ENCODE measurements around the gene COL1A2. TPM values are rescaled to one million over a fixed set of nuclear protein-coding genes. Genes with fewer than 3 reads are reported as not detected.

Gene COL1A2
- total and polyA plus RNA-seq, 8 donors = 10.9 to 467 (median 17.7) TPM

DNA sequence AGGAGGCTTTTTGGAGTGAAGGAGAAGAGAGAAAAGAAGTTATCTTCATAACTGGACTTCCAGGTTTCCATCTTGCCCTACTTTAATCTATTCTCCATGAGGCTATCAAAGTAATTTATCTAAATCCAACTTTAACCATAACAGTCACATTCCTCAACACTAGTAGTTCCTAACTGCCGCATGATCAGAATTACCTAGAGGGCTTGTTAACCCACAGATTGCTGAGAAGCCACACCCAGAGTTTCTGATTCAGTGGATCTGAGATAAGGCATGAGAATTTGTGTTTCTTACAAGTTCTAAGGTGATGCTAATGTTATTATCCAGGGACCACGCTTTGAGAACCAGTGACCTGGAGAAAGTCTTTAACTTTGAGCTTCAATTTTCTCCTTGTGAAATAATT, 8.3 kb upstream of the COL1A2 start:
- Histone ChIP-seq H3K4me3 (no peak overlapping the region), H3K27ac (no peak overlapping the region), H3K36me3 (no peaks in the 10 kb centered on the region), H3K27me3 (no peaks in the 10 kb centered on the region), H3K9me3 (no peaks in the 10 kb centered on the region), H3K4me1 (no peaks in the 10 kb centered on the region)
- no peak for DNase-seq
- no peak for FAIRE-seq
- no peak for ATAC-seq
- TF ChIP-seq, protein P1, sequence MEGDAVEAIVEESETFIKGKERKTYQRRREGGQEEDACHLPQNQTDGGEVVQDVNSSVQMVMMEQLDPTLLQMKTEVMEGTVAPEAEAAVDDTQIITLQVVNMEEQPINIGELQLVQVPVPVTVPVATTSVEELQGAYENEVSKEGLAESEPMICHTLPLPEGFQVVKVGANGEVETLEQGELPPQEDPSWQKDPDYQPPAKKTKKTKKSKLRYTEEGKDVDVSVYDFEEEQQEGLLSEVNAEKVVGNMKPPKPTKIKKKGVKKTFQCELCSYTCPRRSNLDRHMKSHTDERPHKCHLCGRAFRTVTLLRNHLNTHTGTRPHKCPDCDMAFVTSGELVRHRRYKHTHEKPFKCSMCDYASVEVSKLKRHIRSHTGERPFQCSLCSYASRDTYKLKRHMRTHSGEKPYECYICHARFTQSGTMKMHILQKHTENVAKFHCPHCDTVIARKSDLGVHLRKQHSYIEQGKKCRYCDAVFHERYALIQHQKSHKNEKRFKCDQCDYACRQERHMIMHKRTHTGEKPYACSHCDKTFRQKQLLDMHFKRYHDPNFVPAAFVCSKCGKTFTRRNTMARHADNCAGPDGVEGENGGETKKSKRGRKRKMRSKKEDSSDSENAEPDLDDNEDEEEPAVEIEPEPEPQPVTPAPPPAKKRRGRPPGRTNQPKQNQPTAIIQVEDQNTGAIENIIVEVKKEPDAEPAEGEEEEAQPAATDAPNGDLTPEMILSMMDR (IDR thresholded peaks at IDR 0.05) = no peak
- WGBS, 2 donors = 87 to 94% methylated on average over 2 of the region's 2 CpGs
- intact Hi-C loops (cut with DNase I) = no loop called here

DNA sequence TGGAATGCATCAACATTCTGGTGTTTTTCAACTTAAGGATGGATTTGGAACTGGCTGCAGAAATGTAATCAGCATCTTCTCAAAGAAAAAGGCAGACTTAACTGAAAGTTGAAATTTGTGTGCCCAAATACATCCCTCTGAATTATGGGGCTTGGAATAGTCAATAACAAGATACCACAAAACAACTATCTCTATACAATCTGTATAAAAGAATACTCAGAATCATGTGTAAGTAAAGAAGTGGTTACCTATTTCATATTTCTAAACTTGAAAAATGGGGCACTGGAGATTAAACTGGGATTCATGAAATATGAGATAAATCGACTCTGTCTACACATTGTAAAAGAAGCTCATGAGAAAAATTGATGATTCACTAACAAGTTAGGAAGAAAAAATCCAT, 6.2 kb upstream of the COL1A2 start:
- H3K27me3 ChIP-seq = no peaks in the 10 kb centered on the region
- no peaks in the 10 kb centered on the region for H3K36me3 ChIP-seq
- FAIRE-seq = no peak

DNA sequence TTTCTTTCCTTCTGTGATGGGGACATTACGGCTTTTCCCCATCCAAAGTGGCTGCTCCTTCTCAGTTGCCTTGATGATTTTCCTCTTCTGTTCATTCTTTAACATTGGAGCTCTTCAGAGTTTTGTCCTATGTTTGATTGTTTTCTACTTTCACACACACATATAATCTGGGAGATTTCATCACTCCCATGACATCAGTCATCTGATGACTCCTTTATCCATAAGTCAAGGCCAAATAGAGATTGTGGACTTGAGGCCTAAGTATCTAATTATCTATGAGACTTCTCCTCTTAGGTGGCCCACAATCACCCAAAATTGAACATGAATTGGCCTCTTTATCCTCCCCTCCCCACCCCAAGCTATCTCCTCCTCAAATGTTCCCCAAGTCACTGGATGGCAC, 5.3 kb upstream of the COL1A2 start:
- 95 to 96% methylated on average over 1 of the region's 1 CpG for WGBS, 2 donors
- no peaks in the 10 kb centered on the region for H3K4me1 ChIP-seq
- no peak overlapping the region for H3K4me3 ChIP-seq
- H3K36me3 ChIP-seq = no peaks in the 10 kb centered on the region
- DNase-seq (no peak), FAIRE-seq (no peak), ATAC-seq (no peak)
- no peak overlapping the region for H3K27ac ChIP-seq
- no peaks in the 10 kb centered on the region for H3K9me3 ChIP-seq
- TF ChIP-seq, protein P1 (IDR thresholded peaks at IDR 0.05) = no peak
- H3K27me3 ChIP-seq = peaks cover 0 to 4% (median 0%) of the 10 kb centered on the region in 4 donors
- intact Hi-C loops (cut with DNase I) = no loop called here

More for the DNA sequence above, 6.2 kb upstream of the COL1A2 start:
- no peak overlapping the region for H3K4me3 ChIP-seq
- ATAC-seq = no peak
- no peaks in the 10 kb centered on the region for H3K4me1 ChIP-seq
- no peak overlapping the region for H3K27ac ChIP-seq
- no peak for DNase-seq
- TF ChIP-seq, protein P1 (IDR thresholded peaks at IDR 0.05) = no peak
- 73 to 83% methylated on average over 1 of the region's 1 CpG for WGBS, 2 donors
- intact Hi-C loops (cut with DNase I) = no loop called here
- no peaks in the 10 kb centered on the region for H3K9me3 ChIP-seq

DNA sequence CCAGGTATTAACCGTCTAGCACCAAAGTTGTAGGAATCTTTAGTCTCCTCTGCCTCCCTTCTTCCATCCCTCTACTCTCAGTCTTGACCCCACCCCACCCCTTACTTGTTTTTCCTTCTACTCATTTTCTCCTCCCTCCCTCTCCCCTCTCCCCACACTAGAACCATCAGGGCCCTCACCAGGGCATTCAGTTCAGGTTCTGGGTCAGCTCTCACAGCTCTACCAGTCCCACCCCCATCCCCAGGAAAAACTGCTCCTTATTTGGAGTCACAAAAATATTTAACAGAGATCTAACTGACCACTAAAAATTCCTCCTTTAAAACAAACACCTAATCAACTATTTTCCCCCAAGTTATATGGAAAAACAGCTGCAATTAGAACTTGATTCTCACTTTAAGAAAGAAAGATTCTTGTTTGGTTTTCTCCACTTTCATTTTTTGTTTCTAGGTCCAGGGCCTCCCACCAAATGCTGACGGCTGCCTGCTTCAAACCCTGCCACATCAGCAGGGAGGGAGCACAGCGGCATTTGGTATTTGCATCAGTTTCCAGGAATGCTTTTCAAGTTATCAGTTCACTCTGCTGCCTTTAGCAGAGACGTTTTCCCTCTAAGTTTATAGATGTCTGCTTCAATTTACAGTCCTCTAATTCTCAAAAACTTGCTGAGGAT, 2.8 kb upstream of the COL1A2 start:
- no peak for ATAC-seq
- H3K9me3 ChIP-seq = no peaks in the 10 kb centered on the region
- H3K27ac ChIP-seq = peak overlapping the region in 1 of 4 donors; percentile 12
- H3K4me1 ChIP-seq = no peaks in the 10 kb centered on the region
- H3K27me3 ChIP-seq = peaks cover 0 to 5% (median 0%) of the 10 kb centered on the region in 4 donors
- no peak overlapping the region for H3K4me3 ChIP-seq
- TF ChIP-seq, protein P1 (IDR thresholded peaks at IDR 0.05) = no peak
- no peaks in the 10 kb centered on the region for H3K36me3 ChIP-seq
- no peak for DNase-seq
- 57 to 65% methylated on average over 4 of the region's 4 CpGs for WGBS, 2 donors
- intact Hi-C loops (cut with DNase I) = loop anchor here in 2 of 3 donors (5.0 to 10.0 kb wide), 2 partner anchors 100 to 107 kb away; no protein-coding TSS in a partner anchor
- FAIRE-seq = no peak

DNA sequence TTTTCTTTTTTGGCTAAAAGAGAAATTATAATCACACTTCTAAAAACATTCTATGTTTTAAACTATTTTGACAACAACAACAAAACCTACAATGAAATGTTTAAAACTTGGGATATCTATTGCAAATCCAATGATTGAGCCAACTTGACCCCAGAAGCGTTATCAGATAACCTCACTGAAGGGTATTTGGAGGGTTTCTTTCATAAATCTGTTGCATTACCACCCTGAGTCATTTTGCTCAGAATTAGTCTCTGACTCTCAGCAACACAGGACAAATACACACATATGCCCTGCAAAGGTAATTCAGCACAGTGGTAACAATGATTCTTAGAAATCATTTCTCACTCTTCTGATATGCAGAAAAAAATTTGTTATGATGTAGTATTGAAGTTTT, 2.3 kb upstream of the COL1A2 start:
- no peaks in the 10 kb centered on the region for H3K36me3 ChIP-seq
- H3K27me3 ChIP-seq = peaks cover 0 to 5% (median 0%) of the 10 kb centered on the region in 4 donors
- no peak for ATAC-seq
- DNase-seq = no peak
- FAIRE-seq = no peak
- 74 to 79% methylated on average over 1 of the region's 1 CpG for WGBS, 2 donors
- H3K9me3 ChIP-seq = no peaks in the 10 kb centered on the region
- no peak overlapping the region for H3K4me3 ChIP-seq
- intact Hi-C loops (cut with DNase I) = loop anchor here in 2 of 3 donors (5.0 to 10.0 kb wide), 2 partner anchors 100 to 108 kb away; no protein-coding TSS in a partner anchor
- no peaks in the 10 kb centered on the region for H3K4me1 ChIP-seq
- H3K27ac ChIP-seq = peak overlapping the region in 1 of 4 donors; percentile 12
- TF ChIP-seq, protein P1 (IDR thresholded peaks at IDR 0.05) = no peak

All from pancreas (tissue), 10 donors.